ENCODE measurements around the gene B4GALT5.
A peak's percentile ranks its signal among the peaks of the same experiment; 100 is the strongest.

B4GALT5 gene

DNA sequence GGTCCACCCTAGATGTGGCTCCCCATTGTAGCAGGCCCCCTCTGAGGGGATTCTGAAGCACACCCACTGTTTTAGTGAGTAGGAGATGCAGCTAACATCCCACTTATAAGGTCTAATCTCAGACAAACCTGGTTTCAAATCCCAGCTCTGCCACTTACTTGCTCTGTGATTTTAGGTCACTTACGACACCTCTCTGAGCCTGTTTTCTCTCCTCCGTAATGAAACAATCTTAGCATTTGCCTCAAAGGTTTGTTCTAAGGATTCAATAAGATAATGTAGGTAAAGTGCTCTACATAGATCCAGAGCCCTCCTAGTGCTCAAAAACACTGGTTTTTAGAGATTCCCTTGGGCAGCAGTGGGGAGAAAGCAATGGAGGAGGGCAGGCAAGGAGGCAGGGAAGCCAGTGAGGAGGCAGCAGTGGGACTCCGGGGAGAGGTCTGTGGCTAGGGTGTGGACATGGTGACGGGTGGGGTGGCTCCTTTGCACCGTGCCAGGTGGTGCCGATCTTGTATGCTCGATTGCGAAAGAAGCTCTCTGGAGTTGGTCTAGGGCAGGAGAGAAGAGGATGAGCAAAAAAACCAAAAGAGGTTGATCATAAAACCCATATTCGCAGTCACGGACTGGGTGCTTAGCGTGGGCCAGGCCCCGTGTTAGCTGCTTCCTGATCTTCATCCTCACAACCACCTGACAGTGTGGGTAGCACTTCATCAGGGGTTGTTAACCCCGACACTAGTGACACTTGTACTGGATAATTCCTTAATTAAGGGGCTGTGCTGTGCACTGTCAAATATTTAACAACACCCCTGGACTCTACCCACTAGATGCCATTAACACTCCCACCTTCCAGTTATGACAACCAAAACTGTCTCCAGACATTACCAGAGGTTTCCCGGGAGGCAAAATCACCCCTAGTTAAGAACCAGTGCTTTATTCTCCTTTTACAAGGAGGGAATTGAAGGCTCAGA, 129.0 kb downstream of the B4GALT5 start:
- no peak for DNase-seq (ENCODE audit: low read depth)
- TF ChIP-seq, protein P1, sequence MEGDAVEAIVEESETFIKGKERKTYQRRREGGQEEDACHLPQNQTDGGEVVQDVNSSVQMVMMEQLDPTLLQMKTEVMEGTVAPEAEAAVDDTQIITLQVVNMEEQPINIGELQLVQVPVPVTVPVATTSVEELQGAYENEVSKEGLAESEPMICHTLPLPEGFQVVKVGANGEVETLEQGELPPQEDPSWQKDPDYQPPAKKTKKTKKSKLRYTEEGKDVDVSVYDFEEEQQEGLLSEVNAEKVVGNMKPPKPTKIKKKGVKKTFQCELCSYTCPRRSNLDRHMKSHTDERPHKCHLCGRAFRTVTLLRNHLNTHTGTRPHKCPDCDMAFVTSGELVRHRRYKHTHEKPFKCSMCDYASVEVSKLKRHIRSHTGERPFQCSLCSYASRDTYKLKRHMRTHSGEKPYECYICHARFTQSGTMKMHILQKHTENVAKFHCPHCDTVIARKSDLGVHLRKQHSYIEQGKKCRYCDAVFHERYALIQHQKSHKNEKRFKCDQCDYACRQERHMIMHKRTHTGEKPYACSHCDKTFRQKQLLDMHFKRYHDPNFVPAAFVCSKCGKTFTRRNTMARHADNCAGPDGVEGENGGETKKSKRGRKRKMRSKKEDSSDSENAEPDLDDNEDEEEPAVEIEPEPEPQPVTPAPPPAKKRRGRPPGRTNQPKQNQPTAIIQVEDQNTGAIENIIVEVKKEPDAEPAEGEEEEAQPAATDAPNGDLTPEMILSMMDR (conservative IDR thresholded peaks at IDR 0.05; ENCODE audit: low read depth, low read length): no peak
- no peak overlapping the region for H3K4me3 ChIP-seq (ENCODE audit: low read length)

DNA sequence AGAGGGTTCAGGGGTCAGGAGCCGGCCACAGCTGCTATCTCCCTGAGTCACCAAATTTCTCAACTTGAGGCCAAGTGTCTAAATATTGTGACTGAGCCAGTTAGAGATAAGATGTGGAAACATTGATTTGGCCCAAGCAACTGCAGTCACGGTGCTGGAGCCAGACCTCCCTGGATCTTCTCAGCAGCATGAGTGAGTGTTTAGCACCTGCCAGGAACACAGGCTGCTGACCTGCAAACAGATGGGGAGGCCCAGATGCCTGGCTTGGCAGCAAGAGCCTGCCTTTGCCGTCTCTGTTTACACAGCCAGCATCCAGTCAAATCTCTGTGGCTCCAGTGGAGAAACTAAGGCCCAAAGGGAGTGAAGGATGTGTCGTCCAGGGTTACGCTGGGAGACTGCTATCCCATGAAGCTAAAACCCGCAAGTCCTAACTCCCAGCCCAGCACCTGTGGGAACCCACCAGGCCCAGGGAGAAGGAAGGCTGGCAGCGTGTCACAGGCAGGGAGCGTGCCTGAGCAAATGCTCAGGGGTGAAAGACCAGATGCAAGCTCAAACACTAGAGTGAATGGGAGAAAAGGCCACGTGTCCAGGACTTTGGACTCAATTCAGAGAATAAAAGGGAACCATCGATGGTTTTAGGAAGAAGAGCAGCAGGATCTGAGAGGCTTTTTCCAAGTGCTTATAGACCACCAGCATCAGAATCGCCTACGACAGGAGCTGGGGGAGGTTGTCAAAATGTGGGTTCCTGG, 129.8 kb downstream of the B4GALT5 start:
- DNase-seq (ENCODE audit: low read depth): peak; percentile 51
- TF ChIP-seq, protein P1 (conservative IDR thresholded peaks at IDR 0.05; ENCODE audit: low read depth, low read length): no peak
- no peak overlapping the region for H3K4me3 ChIP-seq (ENCODE audit: low read length)

DNA sequence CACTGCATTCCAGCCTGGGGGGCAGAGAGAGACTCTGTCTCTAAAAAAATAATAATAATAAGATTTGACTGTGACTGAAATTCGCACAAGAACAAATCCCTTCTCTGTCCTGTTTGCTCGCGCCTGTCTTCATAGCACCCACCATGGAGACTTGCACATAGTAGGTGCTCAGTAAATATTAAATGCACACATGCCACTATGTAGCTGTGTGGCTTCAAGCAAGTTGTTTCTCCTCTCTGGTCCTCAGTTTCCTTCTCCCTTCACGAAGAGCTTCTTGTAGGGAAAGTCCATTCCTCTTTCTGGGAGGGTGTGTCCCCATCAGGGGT, 130.4 kb downstream of the B4GALT5 start:
- TF ChIP-seq, protein P1 (conservative IDR thresholded peaks at IDR 0.05; ENCODE audit: low read depth, low read length): no peak
- no peak for DNase-seq (ENCODE audit: low read depth)
- H3K4me3 ChIP-seq (ENCODE audit: low read length): no peak overlapping the region
